ENCODE data around the gene KIAA1755. TPM values are rescaled to one million over a fixed set of nuclear protein-coding genes. Genes with fewer than 3 reads are reported as not detected.
"Not testable (repeated sequence)": the region's sequence is repeated elsewhere in the genome, so short reads cannot be mapped to it uniquely, and the experiment has no call there.

Gene KIAA1755
- total RNA-seq, 1 experiment from 2014 or later, result 0.17 TPM

DNA sequence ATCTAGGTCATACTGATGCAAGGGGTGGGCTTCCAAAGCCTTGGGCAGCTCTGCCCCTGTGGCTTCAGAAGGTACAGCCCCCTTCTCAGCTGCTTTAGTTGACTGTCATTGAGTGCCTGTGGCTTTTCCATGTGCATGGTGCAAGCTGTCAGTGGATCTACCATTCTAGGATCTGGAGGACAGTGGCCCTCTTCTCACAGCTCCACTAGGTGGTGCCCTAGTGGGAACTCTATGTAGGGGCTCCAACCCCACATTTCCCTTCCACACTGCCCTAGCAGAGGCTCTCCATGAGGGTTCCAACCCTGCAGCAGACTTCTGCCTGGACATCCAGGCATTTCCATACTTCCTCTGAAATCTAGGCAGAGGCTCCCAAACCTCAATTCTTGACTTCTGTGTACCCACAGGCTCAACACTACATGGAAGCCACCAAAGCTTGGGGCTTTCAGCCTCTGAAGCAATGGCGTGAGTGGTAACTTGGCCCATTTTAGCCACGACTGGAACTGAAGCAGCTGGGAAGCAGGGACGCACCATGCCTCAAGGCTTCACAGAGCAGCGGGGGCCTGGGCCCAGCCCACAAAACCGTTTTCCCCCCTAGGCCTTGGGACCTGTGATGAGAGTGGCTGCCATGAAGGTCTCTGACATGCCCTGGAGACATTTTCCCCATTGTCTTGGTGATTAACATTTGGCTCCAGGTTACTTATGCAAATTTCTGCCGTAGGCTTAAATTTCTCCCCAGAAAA lies 20.8 kb upstream of the KIAA1755 start:
- H2BK12ac ChIP-seq (ENCODE audit: insufficient read length, low read depth, low read length); H2BK15ac ChIP-seq (ENCODE audit: low read depth, low read length); H3K18ac ChIP-seq (ENCODE audit: insufficient read length, low read depth, low read length); H4K8ac ChIP-seq (replicated peaks; ENCODE audit: insufficient read length, low read depth, low read length); DNase-seq; H3K23ac ChIP-seq (ENCODE audit: insufficient read length, low read depth, low read length); H3K27me3 ChIP-seq (ENCODE audit: insufficient read depth, low read length); H2BK120ac ChIP-seq (ENCODE audit: low read depth, low read length, poor library complexity, severe bottlenecking); H3K27ac Mint-ChIP-seq; H2AK5ac ChIP-seq (ENCODE audit: insufficient read length, low read length); H3K9ac ChIP-seq (ENCODE audit: extremely low read depth, insufficient read length, low read length); H4K5ac ChIP-seq (ENCODE audit: insufficient read length, low read depth, low read length); H3K4me3 Mint-ChIP-seq; H3K4me2 ChIP-seq (ENCODE audit: insufficient read depth, insufficient read length, low read length); H4K91ac ChIP-seq (ENCODE audit: insufficient read length, low read depth, low read length); H3K23me2 ChIP-seq (ENCODE audit: insufficient read length, low read depth, low read length, poor library complexity, severe bottlenecking); H3K79me1 ChIP-seq (ENCODE audit: insufficient read depth, low read depth, low read length, poor library complexity, severe bottlenecking); H3K27me3 Mint-ChIP-seq (ENCODE audit: low read depth); H2BK20ac ChIP-seq (ENCODE audit: low read depth, low read length, poor library complexity, severe bottlenecking); H3T11ph ChIP-seq (ENCODE audit: low read length); H3K27ac ChIP-seq (ENCODE audit: insufficient read length, low read depth, low read length); H3K4ac ChIP-seq (ENCODE audit: low read depth, low read length); H3K9me3 ChIP-seq (ENCODE audit: control insufficient read depth, low read depth, low read length); H3K4me1 ChIP-seq (ENCODE audit: insufficient read depth, low read length); H3K79me2 ChIP-seq (ENCODE audit: insufficient read depth, low read length); H3K56ac ChIP-seq (ENCODE audit: insufficient read length, low read depth, low read length); H2AFZ ChIP-seq (ENCODE audit: low read length); H2BK5ac ChIP-seq (ENCODE audit: insufficient read length, low read length); H4K20me1 ChIP-seq (ENCODE audit: control insufficient read depth, insufficient read depth, insufficient read length); H3K14ac ChIP-seq (ENCODE audit: insufficient read depth, low read length): not testable (repeated sequence)
- Mint-ChIP-seq H3K36me3 (ENCODE audit: insufficient read depth in 1 of 3, low read depth in 3 of 3) (peaks cover 0 to 11% (median 3%) of the 10 kb centered on the region in 3 experiments; a peak in 3 of 7 replicates), H3K9me3 (peaks cover 13 to 24% of the 10 kb centered on the region in 2 experiments), H3K4me1 (peaks cover 9 to 16% of the 10 kb centered on the region in 2 experiments)
- WGBS (ENCODE audit: extremely low coverage, insufficient read length, low lambda C conversion rate), result no CpG with 5 or more reads among the region's 6 CpGs
- peak; percentile 38 for TF ChIP-seq CTCF (conservative IDR thresholded peaks at IDR 0.05)

All from H9 (cell line).